Lower leg skin (tissue), 4 donors: ENCODE data around the gene ATP11B. TPM values are rescaled to one million over a fixed set of nuclear protein-coding genes. Genes with fewer than 3 reads are reported as not detected.

Source experiments
- DNase-seq, 2 donors: peaks; one replicate each; pipeline ENCODE4 v3.0.0-alpha.2; 2019; ENCODE audit warnings: low spot score in 2 of 2
- H3K4me3 ChIP-seq: fragments of 200-600 bp; sonication (generic); 2 replicates; pipeline ENCODE4 v1.5.1; 2017; ENCODE audit warnings: mild to moderate bottlenecking, low read depth; ENCODE audit not compliant: poor library complexity, severe bottlenecking
- CTCF ChIP-seq, 3 donors: fragments of 450-650 bp; IDR thresholded peaks; one replicate each; pipeline ENCODE4 v1.5.1; 2016; ENCODE audit warnings: antibody characterized with exemption in 3 of 3, mild to moderate bottlenecking in 3 of 3, moderate library complexity in 2 of 3
- POLR2A ChIP-seq, 2 donors: fragments of 450-650 bp; IDR thresholded peaks; one replicate each; pipeline ENCODE4 v1.6.1; 2016 to 2017; ENCODE audit warnings: antibody characterized with exemption in 2 of 2, mild to moderate bottlenecking in 1 of 2, moderate library complexity in 1 of 2
- WGBS, 2 donors: methylation state at CpG; one replicate each; pipeline ENCODE4 v1.1.5; 2018; 5-methylcytosine and 5-hydroxymethylcytosine counted together
- intact Hi-C: fragments of 100-400 bp; cut with DNase I; formaldehyde crosslinking; loops from one replicate; pipeline ENCODE4 v1.15.0; 2023; ENCODE audit warnings: low total_unique reads
- total RNA-seq, 4 donors: library from RNA; depleted of rRNA; stranded (reverse); fragments of >200 nt; gene quantifications; one replicate each; pipeline ENCODE4 v1.1.0, GENCODE V29; 2016

The ATP11B gene
- 100 to 1,000 TPM; 109 to 148 (median 116) TPM for total RNA-seq

- TF ChIP-seq POLR2A (IDR thresholded peaks at IDR 0.05) (peak in 1 of 2 donors; percentile 6), CTCF (IDR thresholded peaks at IDR 0.05) (no peak)
- WGBS, 2 donors, result 0 to 2% methylated on average over 18 to 34 of the region's 74 CpGs
- peak within 1 kb of the TSS; percentile 96 for H3K4me3 ChIP-seq
- intact Hi-C loops, result no loop called here
- peak; percentile 55 to 93 for DNase-seq
Measured at GRCh38 chr3:182792901-182793662, at the start of gene ATP11B. Gene ATP11B, plus strand, starts transcription at chr3:182793504. Its CDS starts 256 bp downstream, at chr3:182793760.

GRCh38 chr3:182746959-182747358, 46.3 kb upstream of the ATP11B start:
- intact Hi-C loops, result no loop called here
- TF ChIP-seq POLR2A (IDR thresholded peaks at IDR 0.05) (no peak), CTCF (IDR thresholded peaks at IDR 0.05) (no peak)
- WGBS, 2 donors, result 49 to 57% methylated on average over 3 of the region's 3 CpGs
- no peak overlapping the region for H3K4me3 ChIP-seq
- no peak for DNase-seq

GRCh38 chr3:182755308-182755707, 38.0 kb upstream of the ATP11B start:
- TF ChIP-seq CTCF (IDR thresholded peaks at IDR 0.05), result no peak
- no peak for TF ChIP-seq POLR2A (IDR thresholded peaks at IDR 0.05)
- no peak for DNase-seq
- no peak overlapping the region for H3K4me3 ChIP-seq
- intact Hi-C loops, result no loop called here

GRCh38 chr3:182755712-182756111, 37.6 kb upstream of the ATP11B start:
- WGBS, 2 donors, result 72 to 76% methylated on average over 3 of the region's 3 CpGs
- no peak overlapping the region for H3K4me3 ChIP-seq
- intact Hi-C loops, result no loop called here
- no peak for DNase-seq
- no peak for TF ChIP-seq CTCF (IDR thresholded peaks at IDR 0.05)
- no peak for TF ChIP-seq POLR2A (IDR thresholded peaks at IDR 0.05)

- no peak for DNase-seq
- no peak for TF ChIP-seq CTCF (IDR thresholded peaks at IDR 0.05)
- TF ChIP-seq POLR2A (IDR thresholded peaks at IDR 0.05), result no peak
- intact Hi-C loops, result no loop called here
- no peak overlapping the region for H3K4me3 ChIP-seq
- 66 to 71% methylated on average over 13 of the region's 13 CpGs for WGBS, 2 donors
Measured at GRCh38 chr3:182760576-182761164, 32.6 kb upstream of the ATP11B start.
